B cell (primary cell): ENCODE measurements around the gene ADAM12.

Experiments used
- CTCF ChIP-seq: fragments of 200-600 bp; IDR thresholded peaks from one replicate; pipeline ENCODE4 v1.8.0; 2022; ENCODE audit warnings: antibody characterized with exemption, mild to moderate bottlenecking
- EZH2 ChIP-seq: IDR thresholded peaks from 2 replicates; pipeline ENCODE4 v1.6.1; 2012; ENCODE audit warnings: borderline replicate concordance, low read depth, mild to moderate bottlenecking, moderate library complexity, low read length; ENCODE audit not compliant: insufficient read depth, poor library complexity, severe bottlenecking

GRCh38 chr10:126208726-126209302 lies 179.5 kb downstream of the ADAM12 start:
- TF ChIP-seq CTCF (no peak), EZH2 (no peak)
